Measurements from ENCODE around the gene PLEKHH3. TPM values are rescaled to one million over a fixed set of nuclear protein-coding genes. Genes with fewer than 3 reads are reported as not detected.

PLEKHH3 gene
- total RNA-seq, 4 donors from 2014 or later = 5.4 to 64.8 (median 7.4) TPM

DNA sequence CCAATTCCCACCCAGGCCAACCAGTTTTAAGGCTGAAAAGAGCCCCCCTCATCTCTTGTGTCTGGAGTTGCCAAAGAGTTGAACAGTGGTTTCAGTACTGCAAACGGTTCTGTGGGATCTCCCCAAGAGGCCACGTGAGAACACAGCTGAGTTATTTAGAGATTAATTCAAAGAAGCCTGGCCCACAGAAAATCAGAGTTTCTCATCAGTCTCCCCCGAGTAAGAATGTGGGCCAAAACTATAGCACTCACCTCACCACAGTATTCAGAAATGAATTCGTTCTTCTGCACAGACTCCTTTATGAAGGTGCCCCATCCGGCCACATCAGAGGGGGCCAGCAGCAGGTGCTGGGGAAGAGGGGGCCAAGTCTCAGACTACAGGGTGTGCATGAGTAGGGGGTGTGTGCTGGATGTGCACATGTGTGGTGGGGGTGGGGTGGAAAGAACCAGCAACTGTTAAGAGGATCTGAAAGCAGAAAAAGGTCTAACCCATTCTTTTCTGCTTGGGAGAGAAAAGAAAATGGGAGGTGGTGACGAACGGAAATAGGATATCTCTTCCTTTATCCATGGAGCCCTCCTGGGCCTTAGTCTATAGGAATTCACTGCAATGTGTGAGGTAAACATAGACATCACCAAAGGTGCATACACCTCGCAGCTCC lies 28.2 kb upstream of the PLEKHH3 start:
- TF ChIP-seq, protein P1, sequence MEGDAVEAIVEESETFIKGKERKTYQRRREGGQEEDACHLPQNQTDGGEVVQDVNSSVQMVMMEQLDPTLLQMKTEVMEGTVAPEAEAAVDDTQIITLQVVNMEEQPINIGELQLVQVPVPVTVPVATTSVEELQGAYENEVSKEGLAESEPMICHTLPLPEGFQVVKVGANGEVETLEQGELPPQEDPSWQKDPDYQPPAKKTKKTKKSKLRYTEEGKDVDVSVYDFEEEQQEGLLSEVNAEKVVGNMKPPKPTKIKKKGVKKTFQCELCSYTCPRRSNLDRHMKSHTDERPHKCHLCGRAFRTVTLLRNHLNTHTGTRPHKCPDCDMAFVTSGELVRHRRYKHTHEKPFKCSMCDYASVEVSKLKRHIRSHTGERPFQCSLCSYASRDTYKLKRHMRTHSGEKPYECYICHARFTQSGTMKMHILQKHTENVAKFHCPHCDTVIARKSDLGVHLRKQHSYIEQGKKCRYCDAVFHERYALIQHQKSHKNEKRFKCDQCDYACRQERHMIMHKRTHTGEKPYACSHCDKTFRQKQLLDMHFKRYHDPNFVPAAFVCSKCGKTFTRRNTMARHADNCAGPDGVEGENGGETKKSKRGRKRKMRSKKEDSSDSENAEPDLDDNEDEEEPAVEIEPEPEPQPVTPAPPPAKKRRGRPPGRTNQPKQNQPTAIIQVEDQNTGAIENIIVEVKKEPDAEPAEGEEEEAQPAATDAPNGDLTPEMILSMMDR (IDR thresholded peaks at IDR 0.05; ENCODE audit: low read depth) = no peak

DNA sequence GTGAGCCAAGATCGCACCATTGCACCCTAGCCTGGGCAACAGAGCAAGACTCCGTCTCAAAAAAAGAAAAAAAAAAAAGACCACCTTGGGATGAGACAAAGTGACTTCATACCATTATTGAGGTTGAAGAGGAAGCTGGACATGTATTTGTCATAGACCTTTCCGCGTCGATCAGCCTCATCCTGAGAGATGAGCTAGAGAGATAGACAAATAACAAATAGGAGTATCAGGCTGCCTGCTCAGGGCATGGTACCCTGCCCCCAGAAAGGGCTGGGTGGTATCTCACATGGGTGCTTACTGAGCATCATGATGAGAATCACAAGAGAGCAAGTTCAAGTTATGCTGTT lies 27.7 kb upstream of the PLEKHH3 start:
- TF ChIP-seq, protein P1 (IDR thresholded peaks at IDR 0.05; ENCODE audit: low read depth) = no peak

DNA sequence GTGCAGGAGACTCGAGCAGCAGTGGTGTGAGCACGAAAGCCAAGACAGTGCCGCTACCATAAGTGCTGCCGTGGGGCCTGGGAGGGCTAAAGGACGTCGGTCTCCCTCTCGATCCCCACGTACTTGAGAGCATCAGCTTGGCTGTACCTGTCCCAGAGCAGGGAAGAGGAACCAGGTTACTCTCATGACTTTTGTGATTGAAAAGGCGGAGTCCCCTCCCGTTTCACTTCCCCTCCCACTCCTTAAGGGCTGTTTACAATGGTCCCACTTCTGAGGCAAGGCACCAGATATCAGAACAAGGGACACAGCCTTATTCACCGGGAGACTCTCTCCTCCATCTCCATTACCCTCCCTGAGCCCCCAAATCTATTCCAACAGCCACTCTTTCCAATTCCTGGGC lies 25.7 kb upstream of the PLEKHH3 start:
- TF ChIP-seq, protein P1 (IDR thresholded peaks at IDR 0.05; ENCODE audit: low read depth) = no peak

DNA sequence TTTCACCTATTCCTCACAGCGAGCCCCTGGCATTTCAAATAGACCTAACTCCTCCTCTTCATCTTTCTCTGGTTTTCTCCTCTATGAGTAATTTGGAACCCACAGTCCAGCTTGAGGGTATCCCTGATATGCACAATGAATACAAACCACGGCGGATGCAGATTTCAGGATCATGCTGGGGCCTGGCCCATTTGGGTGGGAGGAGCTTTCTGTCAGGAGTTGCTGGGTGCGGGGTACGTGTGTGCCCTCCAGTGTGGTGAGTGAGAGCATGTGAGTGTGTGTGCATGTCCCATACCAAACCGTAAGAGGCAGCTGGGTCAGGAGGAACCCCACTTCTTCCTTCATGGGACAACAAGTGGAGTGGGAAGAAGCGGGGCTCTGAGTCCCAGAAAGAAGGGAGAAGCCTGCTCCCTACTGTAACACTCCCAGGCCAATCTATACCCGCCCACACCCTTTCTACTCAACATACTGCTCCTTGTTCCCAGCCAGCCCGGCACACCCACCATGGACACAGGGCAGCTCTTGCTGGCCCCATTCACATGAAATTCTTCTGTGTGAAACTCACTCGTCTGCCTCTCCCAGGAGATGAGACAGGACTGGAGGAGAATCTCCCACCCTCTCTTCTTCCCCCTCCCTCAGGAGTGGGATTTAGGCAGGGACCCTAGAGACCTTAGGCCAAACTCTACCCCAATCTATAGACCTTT lies 23.9 kb upstream of the PLEKHH3 start:
- TF ChIP-seq, protein P1 (IDR thresholded peaks at IDR 0.05; ENCODE audit: low read depth) = no peak

DNA sequence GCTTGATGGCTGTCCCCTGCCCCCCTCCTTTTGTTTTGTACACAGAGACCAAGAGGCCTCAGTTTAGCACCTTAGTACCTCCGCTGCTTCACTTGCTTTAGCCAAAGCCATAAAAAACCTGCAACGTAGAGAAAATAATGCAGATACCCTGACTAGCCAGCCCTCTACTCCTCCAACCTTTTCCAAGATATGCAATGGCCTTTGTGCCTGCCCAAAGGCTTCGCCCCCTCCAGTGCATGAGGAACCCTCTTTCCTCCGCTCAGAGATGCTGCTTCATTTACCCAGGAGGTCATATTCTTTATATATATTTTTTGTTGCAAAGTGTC lies 22.6 kb upstream of the PLEKHH3 start:
- TF ChIP-seq, protein P1 (IDR thresholded peaks at IDR 0.05; ENCODE audit: low read depth) = no peak

DNA sequence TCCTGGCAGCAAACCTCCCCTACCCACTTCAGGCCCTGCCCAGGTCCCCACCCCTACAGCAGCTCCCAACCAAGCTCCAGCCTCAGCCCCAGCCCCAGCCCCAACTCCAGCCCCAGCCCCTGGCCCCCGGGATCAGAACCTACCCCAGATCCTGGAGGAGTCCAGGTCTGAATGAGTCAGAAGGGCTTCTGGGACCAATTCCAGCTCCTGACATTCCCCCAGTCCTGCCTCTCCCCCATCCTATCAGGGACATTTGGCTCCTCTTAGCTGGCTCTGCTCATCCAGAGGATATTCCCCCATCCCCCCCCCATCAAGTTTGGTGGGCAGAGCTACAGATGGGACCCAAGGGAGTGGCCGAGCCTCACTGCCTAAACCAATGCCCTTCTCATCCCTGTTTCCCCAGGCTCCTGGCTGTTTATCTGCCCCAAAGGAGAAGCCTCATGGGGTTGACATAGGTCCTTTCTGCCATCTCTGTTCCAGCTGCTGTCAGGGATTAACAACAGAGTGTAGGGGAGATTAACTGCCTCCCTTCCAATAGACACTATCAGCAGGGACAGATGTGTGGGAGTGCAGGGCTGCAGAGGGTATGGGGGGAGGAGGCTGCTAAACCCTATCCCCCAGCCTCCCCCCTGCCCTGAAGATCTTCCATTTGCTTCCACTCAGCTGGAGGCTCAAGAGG lies 22.1 kb upstream of the PLEKHH3 start:
- TF ChIP-seq, protein P1 (IDR thresholded peaks at IDR 0.05; ENCODE audit: low read depth) = no peak

DNA sequence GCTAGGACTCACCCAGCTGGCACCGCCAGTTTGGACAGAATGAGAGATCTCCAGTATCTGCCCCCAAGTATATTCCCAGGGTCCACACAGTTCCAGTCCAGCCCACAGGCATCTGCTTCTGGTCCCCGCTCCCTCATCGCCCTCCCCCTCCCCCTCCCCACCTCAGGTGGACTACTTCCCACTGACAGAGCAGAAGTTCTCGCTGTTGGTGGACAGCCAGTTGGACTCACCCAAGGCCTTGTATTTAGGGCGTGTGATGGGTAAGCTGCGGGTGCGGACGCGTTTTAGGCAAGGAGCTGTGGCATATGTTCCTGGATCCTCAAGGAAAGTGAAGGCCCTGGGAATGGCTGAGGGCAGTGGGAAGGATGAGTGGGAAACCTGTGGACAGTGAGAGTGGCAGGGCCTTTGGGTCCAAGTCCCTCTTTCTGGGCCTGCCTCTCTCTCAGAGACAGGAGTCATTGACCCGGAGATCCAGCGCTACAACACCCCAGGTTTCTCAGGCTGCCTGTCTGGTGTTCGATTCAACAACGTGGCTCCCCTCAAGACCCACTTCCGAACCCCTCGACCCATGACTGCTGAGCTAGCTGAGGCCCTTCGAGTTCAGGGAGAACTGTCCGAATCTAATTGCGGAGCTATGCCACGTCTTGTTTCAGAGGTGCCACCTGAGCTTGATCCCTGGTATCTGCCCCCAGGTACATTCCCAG lies 20.5 kb upstream of the PLEKHH3 start:
- TF ChIP-seq, protein P1 (IDR thresholded peaks at IDR 0.05; ENCODE audit: low read depth) = no peak
